A204.1 (cell line): ENCODE data around the gene GARIN3.

Experiments used
- FAIRE-seq: peaks from 2 replicates; lab custom pipeline; 2012; peaks lifted over from hg19 to GRCh38; lab: Jason Lieb, UNC

GARIN3 gene

GRCh38 chr5:157184117-157184670 lies 18.1 kb upstream of the GARIN3 start:
- FAIRE-seq = no peak

GRCh38 chr5:157182143-157182757 lies 16.2 kb upstream of the GARIN3 start:
- FAIRE-seq = no peak

- FAIRE-seq = no peak
Measured at GRCh38 chr5:157180374-157181264, 14.6 kb upstream of the GARIN3 start, which contains the start of gene ITK. ITK (plus strand) TSS chr5:157180840; CDS start chr5:157180978, 138 bp downstream.

DNA sequence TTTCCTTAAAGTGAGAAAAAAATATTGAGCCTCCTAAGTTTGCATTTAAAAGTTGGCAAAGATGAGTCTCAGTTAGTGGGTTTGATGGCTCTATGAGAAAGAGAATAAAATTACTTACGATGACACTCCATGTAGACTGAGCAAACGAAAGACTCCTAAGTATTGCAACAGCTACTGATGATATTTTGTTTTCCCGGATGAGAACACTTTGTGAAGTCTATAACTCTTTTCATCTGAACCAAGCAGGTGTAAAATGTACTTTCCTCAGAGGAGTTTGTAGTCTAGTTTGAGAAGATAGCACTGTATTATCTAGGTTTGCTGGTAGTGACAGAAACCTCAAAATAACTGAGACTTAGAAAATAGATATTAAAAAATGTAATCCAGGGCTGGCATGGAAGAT lies 12.9 kb upstream of the GARIN3 start:
- no peak for FAIRE-seq

DNA sequence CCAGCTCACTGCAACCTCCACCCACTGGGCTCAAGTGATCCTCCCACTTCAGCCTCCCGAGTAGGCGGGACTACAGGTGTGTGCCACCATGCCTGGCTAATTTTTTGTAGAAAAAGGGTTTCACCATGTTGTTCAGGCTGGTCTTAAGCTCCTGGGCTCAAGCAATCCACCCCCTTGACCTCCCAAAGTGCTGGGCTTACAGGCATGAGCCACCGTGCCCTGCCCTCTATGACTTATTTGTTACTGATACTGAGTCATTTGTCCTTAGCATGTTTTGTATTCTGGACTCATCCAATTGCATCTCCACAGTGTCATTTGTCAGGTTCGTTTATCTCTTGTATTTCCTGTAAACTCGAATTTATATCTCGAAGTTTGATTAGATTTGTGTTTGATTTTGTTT lies 11.9 kb upstream of the GARIN3 start:
- no peak for FAIRE-seq

GRCh38 chr5:157175071-157175612 lies 9.1 kb upstream of the GARIN3 start:
- no peak for FAIRE-seq

DNA sequence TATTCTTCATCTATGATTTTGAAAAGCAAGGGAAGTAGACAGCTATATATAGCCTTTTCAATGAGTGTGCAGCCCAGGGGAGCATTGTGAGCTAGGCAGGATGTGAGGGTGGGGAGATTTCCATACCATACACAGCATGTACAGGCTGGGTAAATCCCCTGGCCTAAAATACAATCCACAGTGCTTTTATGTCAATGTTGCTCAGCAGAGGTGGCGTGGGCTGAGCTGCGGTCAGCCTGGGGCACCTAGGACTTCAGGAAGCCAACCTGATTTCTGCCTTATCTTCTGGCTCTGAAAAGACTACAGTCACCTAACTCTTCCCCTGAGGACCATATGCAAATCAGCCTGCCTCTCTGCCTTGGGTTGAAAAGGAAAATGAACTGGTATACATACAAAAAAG lies 6.3 kb upstream of the GARIN3 start:
- no peak for FAIRE-seq

DNA sequence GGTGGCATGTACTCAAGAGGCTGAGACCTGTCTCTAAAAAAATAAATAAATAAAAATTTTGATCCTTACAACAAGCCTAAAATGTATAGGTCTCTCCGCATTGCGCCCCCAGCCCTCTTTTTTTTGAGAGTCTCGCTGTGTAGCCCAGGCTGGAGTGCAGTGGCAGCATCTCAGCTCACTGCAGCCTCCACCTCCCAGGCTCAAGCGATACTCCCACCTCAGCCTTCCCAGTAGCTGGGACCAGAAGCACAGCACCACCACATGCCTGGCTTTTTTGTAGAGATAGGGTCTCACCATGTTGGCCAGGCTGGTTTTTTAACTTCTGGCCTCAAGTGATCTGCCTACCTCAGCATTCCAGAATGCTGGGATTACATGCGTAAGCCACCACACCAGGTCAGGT lies 2.2 kb upstream of the GARIN3 start:
- no peak for FAIRE-seq

GRCh38 chr5:157167214-157167621 lies 1.2 kb upstream of the GARIN3 start:
- no peak for FAIRE-seq

GRCh38 chr5:157165668-157166067 lies 396 bp downstream of the GARIN3 start:
- no peak for FAIRE-seq

GRCh38 chr5:157165261-157165660 lies 803 bp downstream of the GARIN3 start:
- no peak for FAIRE-seq

GRCh38 chr5:157164521-157164920 lies 1.5 kb downstream of the GARIN3 start:
- FAIRE-seq = no peak

- FAIRE-seq = no peak
Measured at GRCh38 chr5:157162919-157163510, 3.0 kb downstream of the GARIN3 start.

- FAIRE-seq = no peak
Measured at GRCh38 chr5:157161996-157162395, 4.1 kb downstream of the GARIN3 start.

- FAIRE-seq = no peak
Measured at GRCh38 chr5:157160001-157160400, 6.1 kb downstream of the GARIN3 start.

GRCh38 chr5:157159209-157159751 lies 6.8 kb downstream of the GARIN3 start:
- no peak for FAIRE-seq

DNA sequence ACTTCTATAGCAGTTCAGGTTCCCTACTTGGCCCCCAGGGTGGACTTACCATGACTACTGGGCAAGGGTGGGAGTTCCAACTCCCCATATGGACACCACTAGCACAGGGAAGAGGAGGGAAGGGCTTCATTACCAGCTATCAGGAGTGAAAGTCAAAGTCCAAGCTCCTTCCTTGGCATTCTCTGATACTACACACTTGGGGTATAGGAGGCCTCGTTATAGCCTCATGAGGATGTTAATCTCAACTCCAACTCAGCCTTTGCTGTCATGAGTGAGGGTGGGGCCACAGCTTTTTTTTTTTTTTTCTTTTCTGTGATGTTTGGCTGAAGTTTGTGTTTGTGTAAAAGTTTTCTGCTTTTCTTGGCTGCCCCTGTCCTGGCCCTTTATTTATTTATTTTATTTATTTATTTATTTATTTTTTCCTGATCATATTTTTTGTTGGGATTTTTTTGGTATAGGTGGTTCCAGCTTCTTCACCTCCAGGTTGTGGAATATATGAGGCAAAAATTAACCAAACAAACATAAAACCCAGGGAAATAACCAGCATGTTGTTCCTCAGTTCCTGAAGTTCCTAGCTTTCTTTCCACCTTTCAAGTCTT lies 8.7 kb downstream of the GARIN3 start:
- no peak for FAIRE-seq

- FAIRE-seq = no peak
Measured at GRCh38 chr5:157155297-157155696, 10.8 kb downstream of the GARIN3 start.

DNA sequence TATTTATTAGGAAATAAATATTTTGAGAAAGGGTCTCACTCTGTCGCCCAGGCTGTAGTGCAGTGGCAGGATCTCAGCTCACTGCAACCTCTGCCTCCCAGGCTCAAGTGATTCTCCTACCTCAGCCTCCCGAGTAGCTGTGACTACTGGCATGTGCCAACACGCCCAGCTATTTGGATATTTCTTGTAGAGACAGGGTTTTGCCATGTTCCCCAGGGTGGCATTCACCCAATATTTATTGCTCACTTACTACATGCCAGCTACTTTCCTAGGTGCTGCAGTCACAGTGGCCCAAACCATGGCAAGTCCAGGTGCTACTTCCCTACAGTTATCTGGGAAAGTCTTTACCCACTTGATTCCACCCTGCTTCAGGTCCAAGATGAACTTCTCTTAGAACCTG lies 15.1 kb downstream of the GARIN3 start:
- FAIRE-seq = no peak

- peak; percentile 86 for FAIRE-seq
Measured at GRCh38 chr5:157148734-157149615, 17.1 kb downstream of the GARIN3 start.
